H9 (cell line): ENCODE data around the gene PNPLA8. TPM values are rescaled to one million over a fixed set of nuclear protein-coding genes. Genes with fewer than 3 reads are reported as not detected.
A peak's percentile ranks its signal among the peaks of the same experiment; 100 is the strongest.

Source experiments
- DNase-seq: peaks from one replicate; pipeline ENCODE4 v3.0.0-alpha.2; 2017
- H2AFZ ChIP-seq: one replicate; pipeline ENCODE4 v1.6.1; 2013; ENCODE audit warnings: mild to moderate bottlenecking, low read length, control low read depth, moderate library complexity
- H2AK5ac ChIP-seq: 2 replicates; pipeline ENCODE4 v1.6.1; 2013; ENCODE audit warnings: low read length, control low read depth, mixed read lengths; ENCODE audit not compliant: insufficient read length
- H2BK120ac ChIP-seq: one replicate; pipeline ENCODE4 v1.6.1; 2013; ENCODE audit warnings: low read depth, mild to moderate bottlenecking, low read length, control low read depth, inconsistent platforms; ENCODE audit not compliant: poor library complexity, severe bottlenecking
- H2BK12ac ChIP-seq: 2 replicates; pipeline ENCODE4 v1.6.1; 2013; ENCODE audit warnings: low read length, control low read depth, mixed read lengths, low read depth; ENCODE audit not compliant: insufficient read length
- H2BK15ac ChIP-seq: 2 replicates; pipeline ENCODE4 v1.6.1; 2013; ENCODE audit warnings: low read depth, low read length, control low read depth
- H2BK20ac ChIP-seq: one replicate; pipeline ENCODE4 v1.6.1; 2013; ENCODE audit warnings: low read depth, mild to moderate bottlenecking, low read length, control low read depth, inconsistent platforms; ENCODE audit not compliant: poor library complexity, severe bottlenecking
- H2BK5ac ChIP-seq: 2 replicates; pipeline ENCODE4 v1.6.1; 2013; ENCODE audit warnings: low read length, control low read depth, mixed read lengths; ENCODE audit not compliant: insufficient read length
- H3K14ac ChIP-seq: 2 replicates; pipeline ENCODE4 v1.6.1; 2013; ENCODE audit warnings: low read length, control low read depth; ENCODE audit not compliant: insufficient read depth
- H3K18ac ChIP-seq: 2 replicates; pipeline ENCODE4 v1.6.1; 2013; ENCODE audit warnings: low read depth, mild to moderate bottlenecking, mixed read lengths, low read length, control low read depth; ENCODE audit not compliant: insufficient read length
- H3K23ac ChIP-seq: 2 replicates; pipeline ENCODE4 v1.6.1; 2013; ENCODE audit warnings: low read length, control low read depth, mixed read lengths, low read depth; ENCODE audit not compliant: insufficient read length
- H3K23me2 ChIP-seq: 2 replicates; pipeline ENCODE4 v1.6.1; 2013; ENCODE audit warnings: low read depth, mild to moderate bottlenecking, mixed read lengths, low read length, control low read depth; ENCODE audit not compliant: insufficient read length, poor library complexity, severe bottlenecking
- H3K27ac ChIP-seq: 2 replicates; pipeline ENCODE4 v1.5.1; 2013; ENCODE audit warnings: low read length, control low read depth, mixed read lengths, low read depth; ENCODE audit not compliant: insufficient read length
- H3K27me3 ChIP-seq: 2 replicates; pipeline ENCODE4 v1.6.1; 2013; ENCODE audit warnings: low read length, control low read depth, inconsistent platforms; ENCODE audit not compliant: insufficient read depth
- H3K4ac ChIP-seq: 2 replicates; pipeline ENCODE4 v1.6.1; 2013; ENCODE audit warnings: low read depth, mild to moderate bottlenecking, control low read depth, inconsistent platforms, low read length, moderate library complexity
- H3K4me1 ChIP-seq: 2 replicates; pipeline ENCODE4 v1.6.1; 2013; ENCODE audit warnings: low read length, control low read depth, inconsistent platforms; ENCODE audit not compliant: insufficient read depth
- H3K4me2 ChIP-seq: 2 replicates; pipeline ENCODE4 v1.6.1; 2013; ENCODE audit warnings: low read length, control low read depth, mixed read lengths; ENCODE audit not compliant: insufficient read length, insufficient read depth
- H3K56ac ChIP-seq: 2 replicates; pipeline ENCODE4 v1.6.1; 2013; ENCODE audit warnings: low read depth, mild to moderate bottlenecking, mixed read lengths, low read length, control low read depth; ENCODE audit not compliant: insufficient read length
- H3K79me1 ChIP-seq: 2 replicates; pipeline ENCODE4 v1.6.1; 2013; ENCODE audit warnings: low read depth, mild to moderate bottlenecking, moderate library complexity, low read length, control low read depth, inconsistent platforms; ENCODE audit not compliant: insufficient read depth, poor library complexity, severe bottlenecking
- H3K79me2 ChIP-seq: 2 replicates; pipeline ENCODE4 v1.6.1; 2013; ENCODE audit warnings: low read length, control low read depth, inconsistent platforms; ENCODE audit not compliant: insufficient read depth
- H3K9ac ChIP-seq: 2 replicates; pipeline ENCODE4 v1.6.1; 2013; ENCODE audit warnings: low read length, control low read depth, mixed read lengths; ENCODE audit not compliant: insufficient read length; ENCODE audit errors: extremely low read depth
- H3K9me3 ChIP-seq: one replicate; pipeline ENCODE4 v1.6.1; 2013; ENCODE audit warnings: low read depth, low read length, inconsistent platforms; ENCODE audit not compliant: control insufficient read depth
- H3T11ph ChIP-seq: one replicate; pipeline ENCODE4 v1.6.1; 2013; ENCODE audit warnings: mild to moderate bottlenecking, low read length, control low read depth, inconsistent platforms
- H4K20me1 ChIP-seq: one replicate; pipeline ENCODE4 v1.6.1; 2013; ENCODE audit not compliant: control insufficient read depth, insufficient read length, insufficient read depth
- H4K5ac ChIP-seq: 2 replicates; pipeline ENCODE4 v1.6.1; 2013; ENCODE audit warnings: low read depth, mild to moderate bottlenecking, mixed read lengths, low read length, control low read depth; ENCODE audit not compliant: insufficient read length
- H4K8ac ChIP-seq: replicated peaks from 2 replicates; pipeline ENCODE4 v1.6.1; 2013; ENCODE audit warnings: low read length, control low read depth, mixed read lengths, low read depth; ENCODE audit not compliant: insufficient read length
- H4K91ac ChIP-seq: 2 replicates; pipeline ENCODE4 v1.6.1; 2013; ENCODE audit warnings: low read depth, mild to moderate bottlenecking, moderate library complexity, mixed read lengths, low read length, control low read depth; ENCODE audit not compliant: insufficient read length
- H3K27ac Mint-ChIP-seq, 3 experiments: 2 replicates in 2 of 3; 3 replicates in 1 of 3; pipeline ENCODE4 v1.8.0; 2020 to 2021; ENCODE audit warnings: mixed read lengths in 3 of 3, mild to moderate bottlenecking in 1 of 3, moderate library complexity in 1 of 3
- H3K27me3 Mint-ChIP-seq: 2 replicates; pipeline ENCODE4 v1.8.0; 2021; ENCODE audit warnings: low read depth, mild to moderate bottlenecking, moderate library complexity, mixed read lengths
- H3K36me3 Mint-ChIP-seq, 3 experiments: 2 replicates in 2 of 3; 3 replicates in 1 of 3; pipeline ENCODE4 v1.8.0; 2020 to 2021; ENCODE audit warnings: low read depth in 3 of 3, mixed read lengths in 3 of 3; ENCODE audit not compliant: insufficient read depth in 1 of 3
- H3K4me1 Mint-ChIP-seq, 2 experiments: 2 replicates each; pipeline ENCODE4 v1.8.0; 2020; ENCODE audit warnings: mixed read lengths in 2 of 2
- H3K4me3 Mint-ChIP-seq, 2 experiments: 2 replicates in 1 of 2; 3 replicates in 1 of 2; pipeline ENCODE4 v1.8.0; 2020 to 2021; ENCODE audit warnings: mild to moderate bottlenecking in 2 of 2, mixed read lengths in 2 of 2, moderate library complexity in 1 of 2
- H3K9me3 Mint-ChIP-seq, 2 experiments: 2 replicates in 1 of 2; 3 replicates in 1 of 2; pipeline ENCODE4 v1.8.0; 2020; ENCODE audit warnings: mild to moderate bottlenecking in 2 of 2, mixed read lengths in 2 of 2, moderate library complexity in 1 of 2
- total RNA-seq: library from RNA; stranded (reverse); gene quantifications from 2 replicates; pipeline ENCODE4 v1.2.1, GENCODE V29; 2021
- TF ChIP-seq, protein P1 (sequence below): fragments of 200-600 bp; sonication (generic); conservative IDR thresholded peaks from 3 replicates; pipeline ENCODE4 v1.8.0; 2021; ENCODE audit warnings: antibody characterized with exemption, mild to moderate bottlenecking

Gene PNPLA8
- total RNA-seq, 1 experiment from 2014 or later = 11.7 TPM

DNA sequence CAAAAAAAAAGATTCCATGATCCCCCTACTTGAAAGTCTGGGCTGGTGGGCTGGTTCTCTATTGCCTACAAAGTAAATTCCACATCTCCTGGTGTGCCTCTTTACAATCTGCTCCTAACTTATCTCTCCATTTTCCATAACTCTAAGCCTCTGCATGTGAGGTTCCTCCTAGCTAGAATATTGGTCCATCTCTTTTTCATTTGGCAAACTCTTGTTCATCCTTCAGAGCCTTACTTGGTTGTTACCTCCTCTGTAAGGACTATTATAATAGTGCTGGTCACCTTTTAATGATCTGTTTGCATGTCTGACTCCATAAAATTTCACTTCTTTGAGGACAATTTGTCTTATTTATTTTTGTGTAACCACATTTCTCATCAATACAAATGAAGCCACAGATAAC is 68.1 kb downstream of the PNPLA8 start:
- no peaks in the 10 kb centered on the region for H3K79me1 ChIP-seq
- H2BK20ac ChIP-seq = no peak overlapping the region
- peaks cover 27 to 37% of the 10 kb centered on the region in 2 experiments for H3K4me1 Mint-ChIP-seq
- H3K9me3 ChIP-seq = no peaks in the 10 kb centered on the region
- no peak overlapping the region for H2BK12ac ChIP-seq
- H3K14ac ChIP-seq = no peak overlapping the region
- H3K4ac ChIP-seq = no peak overlapping the region
- no peak overlapping the region for H3K23ac ChIP-seq
- no peak overlapping the region for H3K18ac ChIP-seq
- H3K56ac ChIP-seq = no peak overlapping the region
- DNase-seq = no peak
- no peak overlapping the region for H3T11ph ChIP-seq
- H3K4me1 ChIP-seq = peaks cover 9% of the 10 kb centered on the region
- peaks cover 58% of the 10 kb centered on the region for H3K27me3 Mint-ChIP-seq
- no peak overlapping the region for H4K8ac ChIP-seq
- no peak overlapping the region for H2BK120ac ChIP-seq
- TF ChIP-seq, protein P1, sequence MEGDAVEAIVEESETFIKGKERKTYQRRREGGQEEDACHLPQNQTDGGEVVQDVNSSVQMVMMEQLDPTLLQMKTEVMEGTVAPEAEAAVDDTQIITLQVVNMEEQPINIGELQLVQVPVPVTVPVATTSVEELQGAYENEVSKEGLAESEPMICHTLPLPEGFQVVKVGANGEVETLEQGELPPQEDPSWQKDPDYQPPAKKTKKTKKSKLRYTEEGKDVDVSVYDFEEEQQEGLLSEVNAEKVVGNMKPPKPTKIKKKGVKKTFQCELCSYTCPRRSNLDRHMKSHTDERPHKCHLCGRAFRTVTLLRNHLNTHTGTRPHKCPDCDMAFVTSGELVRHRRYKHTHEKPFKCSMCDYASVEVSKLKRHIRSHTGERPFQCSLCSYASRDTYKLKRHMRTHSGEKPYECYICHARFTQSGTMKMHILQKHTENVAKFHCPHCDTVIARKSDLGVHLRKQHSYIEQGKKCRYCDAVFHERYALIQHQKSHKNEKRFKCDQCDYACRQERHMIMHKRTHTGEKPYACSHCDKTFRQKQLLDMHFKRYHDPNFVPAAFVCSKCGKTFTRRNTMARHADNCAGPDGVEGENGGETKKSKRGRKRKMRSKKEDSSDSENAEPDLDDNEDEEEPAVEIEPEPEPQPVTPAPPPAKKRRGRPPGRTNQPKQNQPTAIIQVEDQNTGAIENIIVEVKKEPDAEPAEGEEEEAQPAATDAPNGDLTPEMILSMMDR = no peak
- peaks cover 0 to 1% (median 0%) of the 10 kb centered on the region in 3 experiments; a peak in 1 of 7 replicates for H3K36me3 Mint-ChIP-seq
- H3K9ac ChIP-seq = no peak overlapping the region
- H4K5ac ChIP-seq = no peak overlapping the region
- no peaks in the 10 kb centered on the region for H3K9me3 Mint-ChIP-seq
- no peak overlapping the region for H4K91ac ChIP-seq
- H3K4me3 Mint-ChIP-seq = peak overlapping the region; percentile 78 to 92; a peak in 3 of 5 replicates
- no peak overlapping the region for H2AK5ac ChIP-seq
- H2BK15ac ChIP-seq = no peak overlapping the region
- no peaks in the 10 kb centered on the region for H3K79me2 ChIP-seq
- H3K4me2 ChIP-seq = peak overlapping the region; percentile 92
- no peak overlapping the region for H3K27ac Mint-ChIP-seq
- no peaks in the 10 kb centered on the region for H4K20me1 ChIP-seq
- peaks cover 24% of the 10 kb centered on the region; the same call in 1 of the 2 replicates for H3K27me3 ChIP-seq
- no peak overlapping the region for H2BK5ac ChIP-seq
- H3K27ac ChIP-seq = no peak overlapping the region
- no peak overlapping the region for H2AFZ ChIP-seq
- peaks cover 25% of the 10 kb centered on the region for H3K23me2 ChIP-seq
